ENCODE results near the gene OTOP1.
"Not testable (repeated sequence)": the region's sequence is repeated elsewhere in the genome, so short reads cannot be mapped to it uniquely, and the experiment has no call there.

Gene OTOP1

GRCh38 chr4:4160956-4161665 lies 65.6 kb downstream of the OTOP1 start:
- DNase-seq (ENCODE audit: low spot score) = not testable (repeated sequence)

DNA sequence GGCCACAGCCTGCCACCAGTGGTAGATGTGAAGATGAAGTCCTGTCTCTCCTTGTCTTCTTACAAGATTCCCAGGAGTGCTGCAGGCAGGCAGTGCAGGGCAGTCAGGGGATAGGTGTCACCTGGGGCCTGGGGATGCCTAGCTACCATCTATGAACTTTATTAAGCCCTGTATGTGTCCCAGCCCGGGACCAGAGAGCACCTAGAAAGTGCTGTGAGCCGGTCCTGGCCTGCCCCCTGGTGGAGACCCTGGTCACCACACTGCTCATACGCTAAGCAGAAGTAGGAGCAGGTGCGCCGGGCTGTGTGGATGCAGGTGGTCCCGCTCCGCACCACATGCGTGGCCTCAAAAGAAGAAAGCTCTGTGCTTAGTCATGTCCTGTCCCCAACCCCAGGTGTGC lies 81.1 kb downstream of the OTOP1 start:
- peak; percentile 19 for DNase-seq (ENCODE audit: low spot score)

- not testable (repeated sequence) for DNase-seq (ENCODE audit: low spot score)
These were observed 83.4 kb downstream of the OTOP1 start for GRCh38 chr4:4143376-4143775.

DNA sequence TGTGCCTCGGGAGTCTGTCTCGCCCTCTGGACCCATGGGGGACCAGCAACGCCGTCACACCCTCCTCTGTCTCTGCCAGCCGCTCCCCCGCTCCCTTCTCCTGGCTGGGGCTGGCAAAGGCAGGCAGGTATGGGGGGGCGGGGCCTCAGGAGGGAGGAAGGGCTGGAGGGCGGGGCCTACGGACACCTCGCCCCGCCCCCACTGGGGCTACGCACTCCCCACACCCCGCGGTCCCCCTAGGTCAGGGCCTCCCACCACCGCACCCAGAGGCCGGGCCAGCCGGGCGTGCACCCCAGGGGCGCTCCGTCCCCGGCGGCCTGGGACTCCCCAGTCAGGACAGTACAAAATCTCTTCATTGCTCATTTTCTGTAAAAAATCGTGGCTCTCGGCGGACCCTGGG lies 84.0 kb downstream of the OTOP1 start:
- DNase-seq (ENCODE audit: low spot score) = not testable (repeated sequence)

GRCh38 chr4:4141186-4141585 lies 85.5 kb downstream of the OTOP1 start:
- DNase-seq (ENCODE audit: low spot score) = not testable (repeated sequence)

All from CD4-positive, alpha-beta T cell treated with Interleukin-15 for 4 hours (primary cell).